ENCODE data around the gene PCDHB7. TPM values are rescaled to one million over a fixed set of nuclear protein-coding genes. Genes with fewer than 3 reads are reported as not detected.
"Not testable (repeated sequence)": the region's sequence is repeated elsewhere in the genome, so short reads cannot be mapped to it uniquely, and the experiment has no call there.

Gene PCDHB7
- total RNA-seq, 1 experiment from 2014 or later: not detected

DNA sequence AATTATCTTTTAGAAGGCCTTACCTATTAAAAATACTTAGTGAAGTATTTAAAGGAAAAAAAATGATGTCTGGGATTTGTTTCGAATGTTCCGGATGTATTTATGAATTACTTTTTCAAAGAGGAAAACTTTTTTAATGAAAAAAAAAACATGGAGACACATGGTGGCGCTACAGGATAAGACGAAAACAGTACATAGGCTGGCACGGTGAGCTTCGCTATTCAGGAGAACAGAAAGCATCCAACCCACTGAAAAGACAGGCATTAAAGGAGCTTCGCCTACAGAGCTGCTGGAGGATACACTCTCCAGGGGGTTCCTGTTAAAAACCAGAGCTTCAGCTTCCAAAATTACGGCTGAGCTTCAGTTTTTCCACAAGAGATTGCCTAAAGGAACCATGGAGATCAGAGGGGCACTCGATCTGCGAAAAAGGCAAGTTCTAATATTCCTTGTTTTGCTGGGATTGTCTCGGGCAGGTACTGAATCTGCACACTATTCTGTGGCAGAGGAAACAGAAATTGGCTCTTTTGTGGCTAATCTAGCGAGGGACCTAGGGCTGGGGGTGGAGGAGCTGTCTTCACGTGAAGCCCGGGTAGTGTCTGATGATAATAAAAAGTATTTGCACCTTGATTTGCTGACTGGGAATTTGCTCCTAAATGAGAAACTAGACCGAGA is 50.8 kb downstream of the PCDHB7 start, which contains the start of gene PCDHB14:
Gene PCDHB14 (plus strand): TSS at position 232 of the 672 bp plus-strand sequence. CDS start 163 bp downstream, at position 395.
- no peaks in the 10 kb centered on the region for H3K79me2 ChIP-seq (ENCODE audit: insufficient read depth, low read length)
- TF ChIP-seq JUND (IDR thresholded peaks at IDR 0.05): no peak
- TF ChIP-seq, protein P1, sequence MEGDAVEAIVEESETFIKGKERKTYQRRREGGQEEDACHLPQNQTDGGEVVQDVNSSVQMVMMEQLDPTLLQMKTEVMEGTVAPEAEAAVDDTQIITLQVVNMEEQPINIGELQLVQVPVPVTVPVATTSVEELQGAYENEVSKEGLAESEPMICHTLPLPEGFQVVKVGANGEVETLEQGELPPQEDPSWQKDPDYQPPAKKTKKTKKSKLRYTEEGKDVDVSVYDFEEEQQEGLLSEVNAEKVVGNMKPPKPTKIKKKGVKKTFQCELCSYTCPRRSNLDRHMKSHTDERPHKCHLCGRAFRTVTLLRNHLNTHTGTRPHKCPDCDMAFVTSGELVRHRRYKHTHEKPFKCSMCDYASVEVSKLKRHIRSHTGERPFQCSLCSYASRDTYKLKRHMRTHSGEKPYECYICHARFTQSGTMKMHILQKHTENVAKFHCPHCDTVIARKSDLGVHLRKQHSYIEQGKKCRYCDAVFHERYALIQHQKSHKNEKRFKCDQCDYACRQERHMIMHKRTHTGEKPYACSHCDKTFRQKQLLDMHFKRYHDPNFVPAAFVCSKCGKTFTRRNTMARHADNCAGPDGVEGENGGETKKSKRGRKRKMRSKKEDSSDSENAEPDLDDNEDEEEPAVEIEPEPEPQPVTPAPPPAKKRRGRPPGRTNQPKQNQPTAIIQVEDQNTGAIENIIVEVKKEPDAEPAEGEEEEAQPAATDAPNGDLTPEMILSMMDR (IDR thresholded peaks at IDR 0.05 in 2 of 3, conservative IDR thresholded peaks at IDR 0.05 in 1 of 3; ENCODE audit: borderline replicate concordance in 1 of 3, insufficient read depth in 1 of 3, low read depth in 2 of 3, low read length in 2 of 3): peak; percentile 14 to 46 (median 42); a peak in 2 of 6 replicates
- TF ChIP-seq, protein P2, sequence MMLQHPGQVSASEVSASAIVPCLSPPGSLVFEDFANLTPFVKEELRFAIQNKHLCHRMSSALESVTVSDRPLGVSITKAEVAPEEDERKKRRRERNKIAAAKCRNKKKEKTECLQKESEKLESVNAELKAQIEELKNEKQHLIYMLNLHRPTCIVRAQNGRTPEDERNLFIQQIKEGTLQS (IDR thresholded peaks at IDR 0.05): no peak
- TF ChIP-seq, protein P3, sequence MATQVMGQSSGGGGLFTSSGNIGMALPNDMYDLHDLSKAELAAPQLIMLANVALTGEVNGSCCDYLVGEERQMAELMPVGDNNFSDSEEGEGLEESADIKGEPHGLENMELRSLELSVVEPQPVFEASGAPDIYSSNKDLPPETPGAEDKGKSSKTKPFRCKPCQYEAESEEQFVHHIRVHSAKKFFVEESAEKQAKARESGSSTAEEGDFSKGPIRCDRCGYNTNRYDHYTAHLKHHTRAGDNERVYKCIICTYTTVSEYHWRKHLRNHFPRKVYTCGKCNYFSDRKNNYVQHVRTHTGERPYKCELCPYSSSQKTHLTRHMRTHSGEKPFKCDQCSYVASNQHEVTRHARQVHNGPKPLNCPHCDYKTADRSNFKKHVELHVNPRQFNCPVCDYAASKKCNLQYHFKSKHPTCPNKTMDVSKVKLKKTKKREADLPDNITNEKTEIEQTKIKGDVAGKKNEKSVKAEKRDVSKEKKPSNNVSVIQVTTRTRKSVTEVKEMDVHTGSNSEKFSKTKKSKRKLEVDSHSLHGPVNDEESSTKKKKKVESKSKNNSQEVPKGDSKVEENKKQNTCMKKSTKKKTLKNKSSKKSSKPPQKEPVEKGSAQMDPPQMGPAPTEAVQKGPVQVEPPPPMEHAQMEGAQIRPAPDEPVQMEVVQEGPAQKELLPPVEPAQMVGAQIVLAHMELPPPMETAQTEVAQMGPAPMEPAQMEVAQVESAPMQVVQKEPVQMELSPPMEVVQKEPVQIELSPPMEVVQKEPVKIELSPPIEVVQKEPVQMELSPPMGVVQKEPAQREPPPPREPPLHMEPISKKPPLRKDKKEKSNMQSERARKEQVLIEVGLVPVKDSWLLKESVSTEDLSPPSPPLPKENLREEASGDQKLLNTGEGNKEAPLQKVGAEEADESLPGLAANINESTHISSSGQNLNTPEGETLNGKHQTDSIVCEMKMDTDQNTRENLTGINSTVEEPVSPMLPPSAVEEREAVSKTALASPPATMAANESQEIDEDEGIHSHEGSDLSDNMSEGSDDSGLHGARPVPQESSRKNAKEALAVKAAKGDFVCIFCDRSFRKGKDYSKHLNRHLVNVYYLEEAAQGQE (IDR thresholded peaks at IDR 0.05; ENCODE audit: low read depth): no peak
- TF ChIP-seq ELF1 (IDR thresholded peaks at IDR 0.05; ENCODE audit: borderline replicate concordance, low read depth): no peak
- peak; percentile 69 for TF ChIP-seq RAD21 (IDR thresholded peaks at IDR 0.05; ENCODE audit: low read depth)
- no peak within 1 kb of the TSS for H3K27ac ChIP-seq (ENCODE audit: low read depth, low read length)
- no peaks in the 10 kb centered on the region for H3K9me2 ChIP-seq (ENCODE audit: insufficient read depth)
- BruUV-seq (replicated peaks): no TSS peak
- ChIA-PET CTCF (interaction anchor here (0.6 to 2.6 kb wide), 13 partner anchors 97 to 920 kb away, joined by 3 to 33 read pairs (median 7); partner anchors contain the start of genes DIAPH1, PCDHGA10 and TAF7), RAD21 (ENCODE audit: low non-redundant PET in 1 of 2, low total read pairs in 2 of 2, uncharacterized antibody in 2 of 2, unreplicated experiment in 2 of 2) (no interaction called here), POLR2A (interaction anchor here (1.2 kb wide), 1 partner anchor 341 kb away, joined by 4 read pairs; no protein-coding TSS in a partner anchor)
- intact Hi-C loops (cut with micrococcal nuclease): loop anchor here (1.0 kb wide), 1 partner anchor 335 kb away; no protein-coding TSS in a partner anchor
- no peaks in the 10 kb centered on the region for H3K27me3 ChIP-seq (ENCODE audit: insufficient read depth, low read length)
- H3K9ac ChIP-seq (ENCODE audit: low read length): no peak within 1 kb of the TSS
- H3K4me2 ChIP-seq (ENCODE audit: low read length): peak within 1 kb of the TSS; percentile 38
- no peak within 1 kb of the TSS for H3K4me3 ChIP-seq (replicated peaks in 1 of 2; ENCODE audit: low read depth in 1 of 2, low read length in 2 of 2)
- H2AFZ ChIP-seq (ENCODE audit: low read depth, low read length, poor library complexity, severe bottlenecking): no peak within 1 kb of the TSS
- ATAC-seq (no peak), DNase-seq (ENCODE audit: low read depth, low spot score) (peak; percentile 38)
- H3K36me3 ChIP-seq (ENCODE audit: control insufficient read depth in 1 of 2, insufficient read depth in 2 of 2, low read length in 2 of 2): no peaks in the 10 kb centered on the region
- H4K20me1 ChIP-seq (ENCODE audit: insufficient read depth): no peaks in the 10 kb centered on the region
- no peaks in the 10 kb centered on the region for H3K4me1 ChIP-seq (ENCODE audit: control insufficient read depth in 1 of 2, insufficient read depth in 2 of 2, low read length in 2 of 2)
- peaks cover 0 to 3% of the 10 kb centered on the region in 2 experiments; a peak in 2 of 4 replicates for H3K9me3 ChIP-seq (ENCODE audit: control insufficient read depth in 1 of 2, insufficient read depth in 1 of 2, low read depth in 1 of 2, low read length in 2 of 2)

DNA sequence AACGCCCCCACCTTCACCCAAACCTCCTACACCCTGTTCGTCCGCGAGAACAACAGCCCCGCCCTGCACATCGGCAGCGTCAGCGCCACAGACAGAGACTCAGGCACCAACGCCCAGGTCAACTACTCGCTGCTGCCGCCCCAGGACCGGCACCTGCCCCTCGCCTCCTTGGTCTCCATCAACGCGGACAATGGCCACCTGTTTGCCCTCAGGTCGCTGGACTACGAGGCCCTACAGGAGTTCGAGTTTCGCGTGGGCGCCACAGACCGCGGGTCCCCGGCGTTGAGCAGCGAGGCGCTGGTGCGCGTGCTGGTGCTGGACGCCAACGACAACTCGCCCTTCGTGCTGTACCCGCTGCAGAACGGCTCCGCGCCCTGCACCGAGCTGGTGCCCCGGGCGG is 52.4 kb downstream of the PCDHB7 start:
- intact Hi-C loops (cut with micrococcal nuclease); H3K4me3 ChIP-seq (replicated peaks in 1 of 2; ENCODE audit: low read depth in 1 of 2, low read length in 2 of 2); H4K20me1 ChIP-seq (ENCODE audit: insufficient read depth); H3K79me2 ChIP-seq (ENCODE audit: insufficient read depth, low read length); H3K27ac ChIP-seq (ENCODE audit: low read depth, low read length); ATAC-seq; RAD21 ChIA-PET (ENCODE audit: low non-redundant PET in 1 of 2, low total read pairs in 2 of 2, uncharacterized antibody in 2 of 2, unreplicated experiment in 2 of 2); H3K27me3 ChIP-seq (ENCODE audit: insufficient read depth, low read length); H3K36me3 ChIP-seq (ENCODE audit: control insufficient read depth in 1 of 2, insufficient read depth in 2 of 2, low read length in 2 of 2); DNase-seq (ENCODE audit: low read depth, low spot score); CTCF ChIA-PET; H3K4me2 ChIP-seq (ENCODE audit: low read length); POLR2A ChIA-PET; H2AFZ ChIP-seq (ENCODE audit: low read depth, low read length, poor library complexity, severe bottlenecking); H3K9ac ChIP-seq (ENCODE audit: low read length); H3K9me2 ChIP-seq (ENCODE audit: insufficient read depth); BruUV-seq (replicated peaks); H3K9me3 ChIP-seq (ENCODE audit: control insufficient read depth in 1 of 2, insufficient read depth in 1 of 2, low read depth in 1 of 2, low read length in 2 of 2); H3K4me1 ChIP-seq (ENCODE audit: control insufficient read depth in 1 of 2, insufficient read depth in 2 of 2, low read length in 2 of 2): not testable (repeated sequence)

DNA sequence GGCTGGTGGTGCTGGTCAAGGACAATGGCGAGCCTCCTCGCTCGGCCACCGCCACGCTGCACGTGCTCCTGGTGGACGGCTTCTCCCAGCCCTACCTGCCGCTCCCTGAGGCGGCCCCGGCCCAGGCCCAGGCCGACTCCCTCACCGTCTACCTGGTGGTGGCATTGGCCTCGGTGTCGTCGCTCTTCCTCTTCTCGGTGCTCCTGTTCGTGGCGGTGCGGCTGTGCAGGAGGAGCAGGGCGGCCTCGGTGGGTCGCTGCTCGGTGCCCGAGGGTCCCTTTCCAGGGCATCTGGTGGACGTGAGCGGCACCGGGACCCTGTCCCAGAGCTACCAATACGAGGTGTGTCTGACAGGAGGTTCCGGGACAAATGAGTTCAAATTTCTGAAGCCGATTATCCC is 53.0 kb downstream of the PCDHB7 start:
- H3K9me3 ChIP-seq (ENCODE audit: control insufficient read depth in 1 of 2, insufficient read depth in 1 of 2, low read depth in 1 of 2, low read length in 2 of 2); H3K27me3 ChIP-seq (ENCODE audit: insufficient read depth, low read length); H3K79me2 ChIP-seq (ENCODE audit: insufficient read depth, low read length); DNase-seq (ENCODE audit: low read depth, low spot score); ATAC-seq; H2AFZ ChIP-seq (ENCODE audit: low read depth, low read length, poor library complexity, severe bottlenecking); H3K27ac ChIP-seq (ENCODE audit: low read depth, low read length); POLR2A ChIA-PET; H3K4me3 ChIP-seq (replicated peaks in 1 of 2; ENCODE audit: low read depth in 1 of 2, low read length in 2 of 2); H3K9ac ChIP-seq (ENCODE audit: low read length); intact Hi-C loops (cut with micrococcal nuclease); H3K4me2 ChIP-seq (ENCODE audit: low read length); H4K20me1 ChIP-seq (ENCODE audit: insufficient read depth); H3K9me2 ChIP-seq (ENCODE audit: insufficient read depth); BruUV-seq (replicated peaks); CTCF ChIA-PET; H3K36me3 ChIP-seq (ENCODE audit: control insufficient read depth in 1 of 2, insufficient read depth in 2 of 2, low read length in 2 of 2); RAD21 ChIA-PET (ENCODE audit: low non-redundant PET in 1 of 2, low total read pairs in 2 of 2, uncharacterized antibody in 2 of 2, unreplicated experiment in 2 of 2); H3K4me1 ChIP-seq (ENCODE audit: control insufficient read depth in 1 of 2, insufficient read depth in 2 of 2, low read length in 2 of 2): not testable (repeated sequence)
